ENCODE results near the gene SGO2.

- TF ChIP-seq EZH2phosphoT487 (IDR thresholded peaks at IDR 0.05; ENCODE audit: insufficient read depth, low read depth): no peak
- no peak for TF ChIP-seq EZH2 (IDR thresholded peaks at IDR 0.05; ENCODE audit: insufficient read depth, poor library complexity, severe bottlenecking)
These were observed 101.2 kb downstream of the SGO2 start for GRCh38 chr2:200627110-200627770.
